Activated T-helper 1 cell treated with anti-CD3 and anti-CD28 coated beads, Interleukin-12 subunit alpha, Interleukin-12 subunit beta, Interleukin-2, Interleukin-4 antibody, amounts not matched to agents 30 ng/mL and 10 ng/mL and 1 ng/mL, durations not matched to agents 14 hours and 24 hours and 36 hours (primary cell): ENCODE results near the gene GNAZ. TPM values are rescaled to one million over a fixed set of nuclear protein-coding genes. Genes with fewer than 3 reads are reported as not detected.
"Not testable (repeated sequence)": the region's sequence is repeated elsewhere in the genome, so short reads cannot be mapped to it uniquely, and the experiment has no call there.

Source experiments
- DNase-seq: peaks from one replicate; pipeline ENCODE4 v3.0.0; 2021; ENCODE audit warnings: low spot score
- H3K27ac Mint-ChIP-seq: one replicate; pipeline ENCODE4 v1.8.0; 2021; ENCODE audit warnings: mild to moderate bottlenecking, mixed read lengths
- H3K27me3 Mint-ChIP-seq: one replicate; pipeline ENCODE4 v1.8.0; 2022; ENCODE audit warnings: mild to moderate bottlenecking, moderate library complexity, mixed read lengths; ENCODE audit not compliant: insufficient read depth
- H3K36me3 Mint-ChIP-seq: one replicate; pipeline ENCODE4 v1.8.0; 2021; ENCODE audit warnings: low read depth, mixed read lengths
- H3K4me1 Mint-ChIP-seq: one replicate; pipeline ENCODE4 v1.8.0; 2021; ENCODE audit warnings: low read depth, mixed read lengths
- H3K4me3 Mint-ChIP-seq: one replicate; pipeline ENCODE4 v1.8.0; 2021; ENCODE audit warnings: mild to moderate bottlenecking, moderate library complexity, mixed read lengths
- H3K9me3 Mint-ChIP-seq: one replicate; pipeline ENCODE4 v1.8.0; 2021; ENCODE audit warnings: mixed read lengths
- intact Hi-C: fragments of 100-400 bp; cut with micrococcal nuclease; formaldehyde crosslinking; loops from one replicate; pipeline ENCODE4 v1.15.1; 2024
- total RNA-seq: library from RNA; stranded (reverse); gene quantifications from 2 replicates; pipeline ENCODE4 v1.2.3, GENCODE V29; 2022

The GNAZ gene
- total RNA-seq, 1 donor from 2014 or later = 0.75 TPM

DNA sequence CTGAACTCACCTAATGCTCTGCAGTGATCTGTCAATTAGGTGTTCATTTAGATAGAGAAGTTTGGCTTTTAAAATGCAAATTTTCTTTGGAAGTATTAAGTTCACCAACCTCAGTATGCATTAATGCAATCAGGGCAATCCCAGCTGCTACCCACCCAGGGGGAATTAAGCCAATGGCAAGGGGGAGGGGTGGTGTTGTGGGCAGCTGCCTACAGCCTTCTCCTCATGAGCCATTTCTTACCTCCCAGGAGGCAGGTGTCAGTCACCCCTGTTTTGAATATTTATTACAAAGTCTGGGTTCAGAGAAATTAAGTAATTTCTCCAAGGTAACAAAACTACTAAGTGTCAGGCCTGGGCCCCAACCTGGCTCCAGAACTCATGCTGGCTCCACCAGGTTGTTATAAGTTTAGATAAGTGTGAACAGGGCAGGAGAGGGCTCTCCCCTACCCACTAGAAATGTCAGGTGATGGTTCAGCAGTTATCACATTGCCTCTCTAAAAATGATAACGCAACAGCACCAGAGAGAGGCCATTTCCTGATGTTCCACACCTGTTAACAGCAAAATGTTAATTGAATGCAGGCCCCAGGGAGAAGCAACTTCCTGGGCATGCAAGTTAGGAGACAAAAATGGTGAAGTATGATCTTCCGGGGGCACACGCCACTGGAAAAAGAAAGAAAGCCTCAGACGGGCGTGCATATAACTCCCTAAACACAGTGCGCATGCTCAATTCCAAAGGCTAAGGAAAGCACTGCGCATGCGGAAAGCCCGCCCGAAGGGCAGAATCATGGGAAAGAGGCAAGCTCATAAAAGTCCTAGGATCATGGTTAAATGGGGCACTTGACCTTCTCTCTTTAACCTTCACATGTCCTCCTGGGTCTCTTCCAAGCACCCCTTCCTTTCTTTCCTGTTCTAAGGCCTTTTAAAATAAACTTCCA lies 35.4 kb upstream of the GNAZ start:
- no peak for DNase-seq
- no peak overlapping the region for H3K4me3 Mint-ChIP-seq
- peaks cover 13% of the 10 kb centered on the region for H3K27me3 Mint-ChIP-seq
- no peaks in the 10 kb centered on the region for H3K36me3 Mint-ChIP-seq
- intact Hi-C loops = no loop called here
- H3K27ac Mint-ChIP-seq = no peak overlapping the region
- H3K4me1 Mint-ChIP-seq = peaks cover 14% of the 10 kb centered on the region
- no peaks in the 10 kb centered on the region for H3K9me3 Mint-ChIP-seq

- no peaks in the 10 kb centered on the region for H3K36me3 Mint-ChIP-seq
- intact Hi-C loops = no loop called here
- H3K4me3 Mint-ChIP-seq = no peak overlapping the region
- DNase-seq = no peak
- H3K4me1 Mint-ChIP-seq = peaks cover 14% of the 10 kb centered on the region
- H3K27ac Mint-ChIP-seq = no peak overlapping the region
- no peaks in the 10 kb centered on the region for H3K9me3 Mint-ChIP-seq
- H3K27me3 Mint-ChIP-seq = peaks cover 20% of the 10 kb centered on the region
Measured at GRCh38 chr22:23035557-23036277, 34.6 kb upstream of the GNAZ start.

DNA sequence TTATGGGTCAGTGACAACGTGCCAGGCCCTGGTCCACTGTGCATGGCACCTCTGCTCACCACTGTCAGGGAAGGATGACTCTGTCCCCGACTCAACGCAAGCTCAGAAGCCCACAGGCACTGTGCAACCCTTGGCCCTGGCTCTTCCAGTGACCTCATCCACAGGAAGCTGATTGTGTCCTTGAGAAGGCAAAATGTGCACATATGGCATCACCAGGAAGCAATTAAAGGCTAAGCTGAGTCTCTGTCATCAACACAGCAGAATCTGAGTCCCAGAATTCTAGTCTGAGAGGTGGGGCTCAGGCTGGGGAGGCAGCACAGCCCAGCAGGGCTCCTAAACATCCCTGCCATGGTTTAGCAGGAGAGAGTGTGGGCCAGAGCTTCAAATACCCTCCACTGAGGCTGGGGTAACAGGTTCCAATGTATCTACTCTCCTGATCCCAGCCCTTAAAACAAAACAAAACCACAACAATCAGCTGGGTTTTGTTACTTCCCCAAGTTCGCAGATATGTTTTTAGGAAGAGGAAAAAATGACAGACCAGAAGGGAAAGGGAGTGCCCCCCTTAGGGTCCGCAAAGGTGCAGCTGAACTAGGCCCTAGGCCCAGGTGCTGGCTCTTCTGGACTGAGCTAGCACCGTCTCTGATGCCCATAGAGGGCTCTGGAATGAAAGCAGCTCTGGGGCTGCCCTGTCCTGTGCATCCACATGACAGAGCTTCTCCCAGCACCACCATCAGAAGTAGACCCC lies 33.5 kb upstream of the GNAZ start:
- no peak overlapping the region for H3K27ac Mint-ChIP-seq
- peaks cover 14% of the 10 kb centered on the region for H3K4me1 Mint-ChIP-seq
- intact Hi-C loops = no loop called here
- H3K9me3 Mint-ChIP-seq = no peaks in the 10 kb centered on the region
- H3K36me3 Mint-ChIP-seq = no peaks in the 10 kb centered on the region
- peaks cover 14% of the 10 kb centered on the region for H3K27me3 Mint-ChIP-seq
- no peak overlapping the region for H3K4me3 Mint-ChIP-seq
- no peak for DNase-seq

DNA sequence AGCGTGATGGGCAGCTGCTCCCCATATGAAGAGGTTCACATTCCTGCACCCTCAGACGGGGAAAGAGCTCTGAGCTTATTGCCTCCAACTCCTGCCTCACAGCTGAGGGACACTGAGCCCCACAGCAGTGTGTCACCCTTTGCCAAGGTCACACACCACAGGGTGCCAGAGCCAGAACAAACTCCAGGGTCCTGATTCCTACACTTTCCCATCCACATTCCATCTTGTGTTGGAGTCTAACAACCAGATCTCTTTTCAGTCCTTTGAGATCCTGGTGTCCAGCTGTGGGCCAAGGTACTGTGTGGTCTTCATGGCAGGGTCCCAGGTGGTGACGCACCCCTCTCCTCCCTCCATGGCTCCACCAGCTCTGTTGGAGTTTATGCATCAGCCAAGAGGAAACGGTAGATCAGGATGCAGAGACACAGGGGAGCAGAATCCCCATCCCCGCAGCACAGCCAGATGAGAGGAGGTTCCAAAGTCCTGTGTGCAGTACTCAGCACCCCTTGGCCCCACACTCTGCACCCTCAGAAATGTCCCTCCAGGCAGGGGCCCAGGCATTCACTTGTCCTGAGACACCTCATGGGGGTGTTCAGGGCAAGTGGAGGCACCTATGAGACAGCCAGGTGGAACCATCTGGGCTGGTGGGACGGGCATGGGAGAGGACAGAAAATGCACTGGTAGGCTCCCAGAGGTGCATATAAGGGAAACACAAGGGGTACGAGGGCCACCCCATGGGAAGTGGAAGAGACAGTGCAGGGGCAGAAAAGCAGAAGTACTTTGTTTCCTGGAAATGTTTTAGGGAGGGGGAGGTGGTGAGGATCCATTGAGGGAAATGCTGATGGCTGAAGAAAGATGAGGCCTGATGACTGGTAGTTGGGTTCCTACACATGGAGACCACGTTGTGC lies 32.6 kb upstream of the GNAZ start:
- peaks cover 12% of the 10 kb centered on the region for H3K27me3 Mint-ChIP-seq
- H3K9me3 Mint-ChIP-seq = no peaks in the 10 kb centered on the region
- no peak overlapping the region for H3K27ac Mint-ChIP-seq
- intact Hi-C loops = no loop called here
- no peak for DNase-seq
- H3K36me3 Mint-ChIP-seq = no peaks in the 10 kb centered on the region
- peaks cover 14% of the 10 kb centered on the region for H3K4me1 Mint-ChIP-seq
- no peak overlapping the region for H3K4me3 Mint-ChIP-seq

GRCh38 chr22:23038334-23038642 lies 32.0 kb upstream of the GNAZ start:
- Mint-ChIP-seq H3K27me3 (peaks cover 12% of the 10 kb centered on the region), H3K27ac (no peak overlapping the region), H3K9me3 (no peaks in the 10 kb centered on the region), H3K4me3 (no peak overlapping the region), H3K36me3 (no peaks in the 10 kb centered on the region), H3K4me1 (peaks cover 14% of the 10 kb centered on the region)
- intact Hi-C loops = no loop called here
- DNase-seq = no peak

GRCh38 chr22:23038902-23039301 lies 31.4 kb upstream of the GNAZ start:
- Mint-ChIP-seq H3K4me1 (peaks cover 14% of the 10 kb centered on the region), H3K9me3 (no peaks in the 10 kb centered on the region), H3K36me3 (no peaks in the 10 kb centered on the region), H3K4me3 (no peak overlapping the region), H3K27ac (no peak overlapping the region), H3K27me3 (peaks cover 11% of the 10 kb centered on the region)
- intact Hi-C loops = no loop called here
- DNase-seq = no peak

- H3K27ac Mint-ChIP-seq = no peak overlapping the region
Measured at GRCh38 chr22:23042179-23042578, 28.1 kb upstream of the GNAZ start.

DNA sequence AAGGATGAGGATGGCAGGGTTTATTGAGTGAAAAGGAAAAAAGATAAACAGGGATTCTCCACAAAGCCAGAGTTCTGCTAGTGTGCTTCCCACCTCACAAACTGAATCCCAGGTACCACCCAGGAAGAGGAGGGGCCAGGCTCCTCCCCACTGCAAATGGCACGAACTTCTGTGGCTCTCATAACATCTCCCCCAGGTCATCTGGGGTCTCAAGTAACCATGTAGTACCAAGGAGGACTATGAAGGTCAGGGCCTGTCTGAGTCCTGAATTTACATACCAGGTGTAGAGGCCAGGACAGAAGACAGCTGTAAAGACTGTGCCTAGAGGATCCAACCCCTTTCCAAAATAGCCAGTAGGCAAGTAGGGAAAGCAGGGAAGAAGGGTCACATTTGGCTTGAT lies 25.7 kb upstream of the GNAZ start:
- no peaks in the 10 kb centered on the region for H3K4me1 Mint-ChIP-seq
- H3K4me3 Mint-ChIP-seq = no peak overlapping the region
- intact Hi-C loops = no loop called here
- no peaks in the 10 kb centered on the region for H3K36me3 Mint-ChIP-seq
- H3K9me3 Mint-ChIP-seq = peaks cover 14% of the 10 kb centered on the region
- DNase-seq = no peak
- H3K27ac Mint-ChIP-seq = no peak overlapping the region
- peaks cover 10% of the 10 kb centered on the region for H3K27me3 Mint-ChIP-seq

More at GRCh38 chr22:23042179-23042578, 28.1 kb upstream of the GNAZ start:
- H3K4me1 Mint-ChIP-seq = no peaks in the 10 kb centered on the region
- H3K27me3 Mint-ChIP-seq = peaks cover 12% of the 10 kb centered on the region
- DNase-seq = no peak
- intact Hi-C loops = no loop called here
- no peak overlapping the region for H3K4me3 Mint-ChIP-seq
- peaks cover 14% of the 10 kb centered on the region for H3K9me3 Mint-ChIP-seq
- no peaks in the 10 kb centered on the region for H3K36me3 Mint-ChIP-seq

GRCh38 chr22:23045461-23045860 lies 24.9 kb upstream of the GNAZ start:
- Mint-ChIP-seq H3K36me3 (no peaks in the 10 kb centered on the region), H3K9me3 (peaks cover 14% of the 10 kb centered on the region), H3K27me3 (peaks cover 8% of the 10 kb centered on the region), H3K27ac (no peak overlapping the region), H3K4me1 (no peaks in the 10 kb centered on the region), H3K4me3 (no peak overlapping the region)
- intact Hi-C loops = no loop called here
- DNase-seq = no peak

DNA sequence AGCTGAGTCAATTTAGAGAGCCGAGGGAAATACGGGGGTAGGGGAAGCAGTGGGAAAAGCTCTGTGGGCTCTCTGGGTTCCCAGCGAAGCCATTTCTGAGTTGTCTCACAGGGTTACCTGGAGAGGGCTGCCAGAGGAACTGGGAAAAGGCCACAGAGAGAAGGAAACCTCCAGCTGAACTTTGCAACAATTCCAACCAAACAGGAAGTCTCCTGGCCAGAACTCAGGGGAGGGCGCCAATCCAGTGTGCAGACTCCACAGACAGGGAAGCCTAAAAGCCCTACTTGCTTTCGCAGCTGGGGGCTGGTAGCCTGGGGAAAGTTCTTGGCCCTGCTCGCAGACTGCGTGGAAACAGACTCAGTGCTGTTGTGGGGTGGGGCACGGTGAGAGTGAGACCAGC lies 23.1 kb upstream of the GNAZ start:
- Mint-ChIP-seq H3K4me3 (no peak overlapping the region), H3K27ac (no peak overlapping the region), H3K9me3 (peaks cover 14% of the 10 kb centered on the region), H3K27me3 (peaks cover 17% of the 10 kb centered on the region), H3K36me3 (no peaks in the 10 kb centered on the region), H3K4me1 (no peaks in the 10 kb centered on the region)
- intact Hi-C loops = no loop called here
- DNase-seq = no peak

- Mint-ChIP-seq H3K4me1 (no peaks in the 10 kb centered on the region), H3K27me3 (peaks cover 19% of the 10 kb centered on the region), H3K4me3 (no peak overlapping the region), H3K27ac (no peak overlapping the region), H3K9me3 (peaks cover 14% of the 10 kb centered on the region), H3K36me3 (no peaks in the 10 kb centered on the region)
- intact Hi-C loops = no loop called here
- no peak for DNase-seq
Measured at GRCh38 chr22:23047742-23048141, 22.6 kb upstream of the GNAZ start.

DNA sequence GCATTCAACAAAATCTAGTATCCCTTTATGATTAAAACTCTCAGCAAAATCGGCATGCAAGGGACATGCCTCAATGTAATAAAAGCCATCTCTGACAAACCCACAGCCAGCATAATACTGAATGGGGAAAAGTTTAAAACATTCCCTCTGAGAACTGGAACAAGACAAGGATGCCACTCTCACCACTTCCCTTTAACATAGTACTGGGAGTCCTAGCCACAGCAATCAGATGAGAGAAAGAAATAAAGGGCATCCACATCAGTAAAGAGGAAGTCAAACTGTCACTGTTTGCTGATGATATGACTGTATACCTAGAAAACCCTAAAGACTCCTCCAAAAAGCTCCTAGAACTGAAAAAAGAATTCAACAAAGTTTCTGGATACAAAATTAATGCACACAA lies 19.8 kb upstream of the GNAZ start:
- intact Hi-C loops, H3K36me3 Mint-ChIP-seq, H3K27ac Mint-ChIP-seq, H3K4me3 Mint-ChIP-seq, H3K4me1 Mint-ChIP-seq, DNase-seq, H3K9me3 Mint-ChIP-seq: not testable (repeated sequence)
- peaks cover 18% of the 10 kb centered on the region for H3K27me3 Mint-ChIP-seq
